Hindlimb muscle (tissue), 1 donor: ENCODE results near the gene NOP10. TPM values are rescaled to one million over a fixed set of nuclear protein-coding genes. Genes with fewer than 3 reads are reported as not detected.
"Not testable (repeated sequence)": the region's sequence is repeated elsewhere in the genome, so short reads cannot be mapped to it uniquely, and the experiment has no call there.

Experiments
- DNase-seq: peaks from one replicate; pipeline ENCODE4 v3.0.0-alpha.2; 2013
- polyA plus RNA-seq: library from polyadenylated mRNA; unstranded; fragments of 120-200 nt; gene quantifications from one replicate; pipeline ENCODE4 v1.2.1, GENCODE V29; 2013; ENCODE audit not compliant: insufficient read length

Gene NOP10
- polyA plus RNA-seq, 1 donor = 86.1 TPM

GRCh38 chr15:34358367-34358766, 15.4 kb upstream of the NOP10 start:
- no peak for DNase-seq

- DNase-seq = no peak
These were observed 14.7 kb upstream of the NOP10 start for GRCh38 chr15:34357653-34358052.

- no peak for DNase-seq
These were observed 12.3 kb upstream of the NOP10 start for GRCh38 chr15:34355241-34355640.

- no peak for DNase-seq
These were observed 11.3 kb upstream of the NOP10 start for GRCh38 chr15:34354286-34354685.

GRCh38 chr15:34353627-34354026, 10.7 kb upstream of the NOP10 start:
- no peak for DNase-seq

- not testable (repeated sequence) for DNase-seq
These were observed 10.1 kb upstream of the NOP10 start for GRCh38 chr15:34352996-34353395.

- DNase-seq = no peak
These were observed 6.8 kb upstream of the NOP10 start for GRCh38 chr15:34349769-34350168.

GRCh38 chr15:34348735-34349300, 5.9 kb upstream of the NOP10 start:
- no peak for DNase-seq

GRCh38 chr15:34347951-34348638, 5.2 kb upstream of the NOP10 start:
- no peak for DNase-seq

GRCh38 chr15:34342213-34342736, 661 bp downstream of the NOP10 start:
- DNase-seq = not testable (repeated sequence)

- no peak for DNase-seq
These were observed 1.3 kb downstream of the NOP10 start for GRCh38 chr15:34341381-34342212.

- DNase-seq = no peak
These were observed 3.0 kb downstream of the NOP10 start for GRCh38 chr15:34339946-34340345.

- DNase-seq = no peak
These were observed 4.6 kb downstream of the NOP10 start for GRCh38 chr15:34338347-34338746.

- peak; percentile 91 for DNase-seq
These were observed 5.2 kb downstream of the NOP10 start, which contains the start of gene SLC12A6 for GRCh38 chr15:34337557-34338306. Gene SLC12A6, minus strand, starts transcription at chr15:34337781. Its CDS starts 1,101 bp downstream, at chr15:34336680.

- DNase-seq = no peak
These were observed 5.9 kb downstream of the NOP10 start for GRCh38 chr15:34336991-34337556.

- no peak for DNase-seq
These were observed 6.5 kb downstream of the NOP10 start for GRCh38 chr15:34336231-34336990.

- DNase-seq = no peak
These were observed 7.5 kb downstream of the NOP10 start for GRCh38 chr15:34335176-34336032.

GRCh38 chr15:34334672-34335071, 8.3 kb downstream of the NOP10 start:
- DNase-seq = no peak

- no peak for DNase-seq
These were observed 10.3 kb downstream of the NOP10 start for GRCh38 chr15:34332553-34333120.

- no peak for DNase-seq
These were observed 11.1 kb downstream of the NOP10 start for GRCh38 chr15:34331809-34332208.
